HepG2 (cell line): ENCODE measurements around the gene LRP1-AS.

Source experiments
- BCL6 ChIP-seq: IDR thresholded peaks from 2 replicates; pipeline ENCODE4 v1.6.1; 2016; ENCODE audit warnings: missing genetic modification reagents, missing compliant biosample characterization
- CHD2 ChIP-seq: IDR thresholded peaks from 2 replicates; pipeline ENCODE4 v1.6.1; 2011; ENCODE audit warnings: low read depth, low read length, improper control_type of control experiment
- IRF2 ChIP-seq: IDR thresholded peaks from 2 replicates; pipeline ENCODE4 v1.6.1; 2018; ENCODE audit warnings: missing genetic modification reagents, missing compliant biosample characterization
- MAX ChIP-seq: IDR thresholded peaks from 2 replicates; pipeline ENCODE4 v1.6.1; 2012; ENCODE audit warnings: inconsistent platforms
- POLR2A ChIP-seq, 2 experiments: IDR thresholded peaks; 2 replicates each; pipeline ENCODE4 v1.6.1; 2011; ENCODE audit warnings: low read depth in 2 of 2, low read length in 2 of 2, mild to moderate bottlenecking in 1 of 2, moderate library complexity in 1 of 2; ENCODE audit not compliant: insufficient read depth in 1 of 2
- POLR2AphosphoS5 ChIP-seq: IDR thresholded peaks from 2 replicates; pipeline ENCODE4 v1.6.1; 2012; ENCODE audit warnings: low read depth, low read length
- THRA ChIP-seq: sonication (generic); formaldehyde crosslinking; IDR thresholded peaks from 2 replicates; pipeline ENCODE4 v1.4.0; 2020; ENCODE audit warnings: missing genetic modification reagents, borderline replicate concordance

- no peak for TF ChIP-seq THRA
- TF ChIP-seq MAX = no peak
- TF ChIP-seq BCL6 = no peak
- TF ChIP-seq CHD2 = no peak
- no peak for TF ChIP-seq POLR2AphosphoS5
- TF ChIP-seq POLR2A (IDR thresholded peaks at IDR 0.05; ENCODE audit: insufficient read depth in 1 of 2, low read depth in 2 of 2, low read length in 2 of 2) = no peak
- TF ChIP-seq IRF2 (CRISPR knock-in tag) = no peak
Measured at GRCh38 chr12:57190037-57190436, 42.6 kb upstream of the LRP1-AS start.
